Lower leg skin (tissue), 3 donors: ENCODE data around the gene PTPN7.

ENCODE experiments used
- POLR2A ChIP-seq, 2 donors: fragments of 450-650 bp; IDR thresholded peaks; one replicate each; pipeline ENCODE4 v1.6.1; 2016 to 2017; ENCODE audit warnings: antibody characterized with exemption in 2 of 2, mild to moderate bottlenecking in 1 of 2, moderate library complexity in 1 of 2
- TF ChIP-seq, protein P1 (sequence below), 3 donors: fragments of 450-650 bp; IDR thresholded peaks; one replicate each; pipeline ENCODE4 v1.5.1; 2016; ENCODE audit warnings: antibody characterized with exemption in 3 of 3, mild to moderate bottlenecking in 3 of 3, moderate library complexity in 2 of 3

DNA sequence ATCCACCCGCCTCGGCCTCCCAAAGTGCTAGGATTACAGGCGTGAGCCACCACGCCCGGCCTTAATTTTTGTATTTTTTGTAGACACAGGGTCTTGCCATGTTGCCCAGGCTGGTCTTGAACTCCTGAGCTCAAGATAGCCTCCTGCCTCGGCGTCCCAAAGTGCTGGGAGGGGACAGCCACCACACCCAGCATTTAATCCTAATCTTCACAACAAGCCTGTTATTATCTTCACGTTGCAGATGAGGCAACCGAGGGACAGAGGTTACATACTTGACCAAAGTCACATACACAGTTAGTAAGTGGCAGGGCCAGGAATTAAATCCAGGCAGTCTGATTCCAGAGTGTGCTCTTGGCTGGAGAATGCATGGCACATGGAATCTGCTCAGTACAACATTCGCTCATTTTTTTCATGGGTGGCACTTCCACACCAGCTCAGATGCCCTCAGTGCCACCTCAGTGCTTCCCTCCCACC, 42.5 kb downstream of the PTPN7 start:
- TF ChIP-seq, protein P1, sequence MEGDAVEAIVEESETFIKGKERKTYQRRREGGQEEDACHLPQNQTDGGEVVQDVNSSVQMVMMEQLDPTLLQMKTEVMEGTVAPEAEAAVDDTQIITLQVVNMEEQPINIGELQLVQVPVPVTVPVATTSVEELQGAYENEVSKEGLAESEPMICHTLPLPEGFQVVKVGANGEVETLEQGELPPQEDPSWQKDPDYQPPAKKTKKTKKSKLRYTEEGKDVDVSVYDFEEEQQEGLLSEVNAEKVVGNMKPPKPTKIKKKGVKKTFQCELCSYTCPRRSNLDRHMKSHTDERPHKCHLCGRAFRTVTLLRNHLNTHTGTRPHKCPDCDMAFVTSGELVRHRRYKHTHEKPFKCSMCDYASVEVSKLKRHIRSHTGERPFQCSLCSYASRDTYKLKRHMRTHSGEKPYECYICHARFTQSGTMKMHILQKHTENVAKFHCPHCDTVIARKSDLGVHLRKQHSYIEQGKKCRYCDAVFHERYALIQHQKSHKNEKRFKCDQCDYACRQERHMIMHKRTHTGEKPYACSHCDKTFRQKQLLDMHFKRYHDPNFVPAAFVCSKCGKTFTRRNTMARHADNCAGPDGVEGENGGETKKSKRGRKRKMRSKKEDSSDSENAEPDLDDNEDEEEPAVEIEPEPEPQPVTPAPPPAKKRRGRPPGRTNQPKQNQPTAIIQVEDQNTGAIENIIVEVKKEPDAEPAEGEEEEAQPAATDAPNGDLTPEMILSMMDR (IDR thresholded peaks at IDR 0.05), result no peak
- no peak for TF ChIP-seq POLR2A (IDR thresholded peaks at IDR 0.05)
